H9 (cell line): Measurements from ENCODE around the gene PCID2. TPM values are rescaled to one million over a fixed set of nuclear protein-coding genes. Genes with fewer than 3 reads are reported as not detected.

ENCODE experiments used
- DNase-seq: peaks from one replicate; pipeline ENCODE4 v3.0.0-alpha.2; 2017
- H2AFZ ChIP-seq: one replicate; pipeline ENCODE4 v1.6.1; 2013; ENCODE audit warnings: mild to moderate bottlenecking, low read length, control low read depth, moderate library complexity
- H2AK5ac ChIP-seq: 2 replicates; pipeline ENCODE4 v1.6.1; 2013; ENCODE audit warnings: low read length, control low read depth, mixed read lengths; ENCODE audit not compliant: insufficient read length
- H2BK120ac ChIP-seq: one replicate; pipeline ENCODE4 v1.6.1; 2013; ENCODE audit warnings: low read depth, mild to moderate bottlenecking, low read length, control low read depth, inconsistent platforms; ENCODE audit not compliant: poor library complexity, severe bottlenecking
- H2BK12ac ChIP-seq: 2 replicates; pipeline ENCODE4 v1.6.1; 2013; ENCODE audit warnings: low read length, control low read depth, mixed read lengths, low read depth; ENCODE audit not compliant: insufficient read length
- H2BK15ac ChIP-seq: 2 replicates; pipeline ENCODE4 v1.6.1; 2013; ENCODE audit warnings: low read depth, low read length, control low read depth
- H2BK20ac ChIP-seq: one replicate; pipeline ENCODE4 v1.6.1; 2013; ENCODE audit warnings: low read depth, mild to moderate bottlenecking, low read length, control low read depth, inconsistent platforms; ENCODE audit not compliant: poor library complexity, severe bottlenecking
- H2BK5ac ChIP-seq: 2 replicates; pipeline ENCODE4 v1.6.1; 2013; ENCODE audit warnings: low read length, control low read depth, mixed read lengths; ENCODE audit not compliant: insufficient read length
- H3K14ac ChIP-seq: 2 replicates; pipeline ENCODE4 v1.6.1; 2013; ENCODE audit warnings: low read length, control low read depth; ENCODE audit not compliant: insufficient read depth
- H3K18ac ChIP-seq: 2 replicates; pipeline ENCODE4 v1.6.1; 2013; ENCODE audit warnings: low read depth, mild to moderate bottlenecking, mixed read lengths, low read length, control low read depth; ENCODE audit not compliant: insufficient read length
- H3K23ac ChIP-seq: 2 replicates; pipeline ENCODE4 v1.6.1; 2013; ENCODE audit warnings: low read length, control low read depth, mixed read lengths, low read depth; ENCODE audit not compliant: insufficient read length
- H3K23me2 ChIP-seq: 2 replicates; pipeline ENCODE4 v1.6.1; 2013; ENCODE audit warnings: low read depth, mild to moderate bottlenecking, mixed read lengths, low read length, control low read depth; ENCODE audit not compliant: insufficient read length, poor library complexity, severe bottlenecking
- H3K27ac ChIP-seq: 2 replicates; pipeline ENCODE4 v1.5.1; 2013; ENCODE audit warnings: low read length, control low read depth, mixed read lengths, low read depth; ENCODE audit not compliant: insufficient read length
- H3K27me3 ChIP-seq: 2 replicates; pipeline ENCODE4 v1.6.1; 2013; ENCODE audit warnings: low read length, control low read depth, inconsistent platforms; ENCODE audit not compliant: insufficient read depth
- H3K4ac ChIP-seq: 2 replicates; pipeline ENCODE4 v1.6.1; 2013; ENCODE audit warnings: low read depth, mild to moderate bottlenecking, control low read depth, inconsistent platforms, low read length, moderate library complexity
- H3K4me1 ChIP-seq: 2 replicates; pipeline ENCODE4 v1.6.1; 2013; ENCODE audit warnings: low read length, control low read depth, inconsistent platforms; ENCODE audit not compliant: insufficient read depth
- H3K4me2 ChIP-seq: 2 replicates; pipeline ENCODE4 v1.6.1; 2013; ENCODE audit warnings: low read length, control low read depth, mixed read lengths; ENCODE audit not compliant: insufficient read length, insufficient read depth
- H3K56ac ChIP-seq: 2 replicates; pipeline ENCODE4 v1.6.1; 2013; ENCODE audit warnings: low read depth, mild to moderate bottlenecking, mixed read lengths, low read length, control low read depth; ENCODE audit not compliant: insufficient read length
- H3K79me1 ChIP-seq: 2 replicates; pipeline ENCODE4 v1.6.1; 2013; ENCODE audit warnings: low read depth, mild to moderate bottlenecking, moderate library complexity, low read length, control low read depth, inconsistent platforms; ENCODE audit not compliant: insufficient read depth, poor library complexity, severe bottlenecking
- H3K79me2 ChIP-seq: 2 replicates; pipeline ENCODE4 v1.6.1; 2013; ENCODE audit warnings: low read length, control low read depth, inconsistent platforms; ENCODE audit not compliant: insufficient read depth
- H3K9ac ChIP-seq: 2 replicates; pipeline ENCODE4 v1.6.1; 2013; ENCODE audit warnings: low read length, control low read depth, mixed read lengths; ENCODE audit not compliant: insufficient read length; ENCODE audit errors: extremely low read depth
- H3K9me3 ChIP-seq: one replicate; pipeline ENCODE4 v1.6.1; 2013; ENCODE audit warnings: low read depth, low read length, inconsistent platforms; ENCODE audit not compliant: control insufficient read depth
- H3T11ph ChIP-seq: one replicate; pipeline ENCODE4 v1.6.1; 2013; ENCODE audit warnings: mild to moderate bottlenecking, low read length, control low read depth, inconsistent platforms
- H4K20me1 ChIP-seq: one replicate; pipeline ENCODE4 v1.6.1; 2013; ENCODE audit not compliant: control insufficient read depth, insufficient read length, insufficient read depth
- H4K5ac ChIP-seq: 2 replicates; pipeline ENCODE4 v1.6.1; 2013; ENCODE audit warnings: low read depth, mild to moderate bottlenecking, mixed read lengths, low read length, control low read depth; ENCODE audit not compliant: insufficient read length
- H4K8ac ChIP-seq: replicated peaks from 2 replicates; pipeline ENCODE4 v1.6.1; 2013; ENCODE audit warnings: low read length, control low read depth, mixed read lengths, low read depth; ENCODE audit not compliant: insufficient read length
- H4K91ac ChIP-seq: 2 replicates; pipeline ENCODE4 v1.6.1; 2013; ENCODE audit warnings: low read depth, mild to moderate bottlenecking, moderate library complexity, mixed read lengths, low read length, control low read depth; ENCODE audit not compliant: insufficient read length
- H3K27ac Mint-ChIP-seq, 3 experiments: 2 replicates in 2 of 3; 3 replicates in 1 of 3; pipeline ENCODE4 v1.8.0; 2020 to 2021; ENCODE audit warnings: mixed read lengths in 3 of 3, mild to moderate bottlenecking in 1 of 3, moderate library complexity in 1 of 3
- H3K27me3 Mint-ChIP-seq: 2 replicates; pipeline ENCODE4 v1.8.0; 2021; ENCODE audit warnings: low read depth, mild to moderate bottlenecking, moderate library complexity, mixed read lengths
- H3K36me3 Mint-ChIP-seq, 3 experiments: 2 replicates in 2 of 3; 3 replicates in 1 of 3; pipeline ENCODE4 v1.8.0; 2020 to 2021; ENCODE audit warnings: low read depth in 3 of 3, mixed read lengths in 3 of 3; ENCODE audit not compliant: insufficient read depth in 1 of 3
- H3K4me1 Mint-ChIP-seq, 2 experiments: 2 replicates each; pipeline ENCODE4 v1.8.0; 2020; ENCODE audit warnings: mixed read lengths in 2 of 2
- H3K4me3 Mint-ChIP-seq, 2 experiments: 2 replicates in 1 of 2; 3 replicates in 1 of 2; pipeline ENCODE4 v1.8.0; 2020 to 2021; ENCODE audit warnings: mild to moderate bottlenecking in 2 of 2, mixed read lengths in 2 of 2, moderate library complexity in 1 of 2
- H3K9me3 Mint-ChIP-seq, 2 experiments: 2 replicates in 1 of 2; 3 replicates in 1 of 2; pipeline ENCODE4 v1.8.0; 2020; ENCODE audit warnings: mild to moderate bottlenecking in 2 of 2, mixed read lengths in 2 of 2, moderate library complexity in 1 of 2
- WGBS: extraction: QIAGEN DNeasy Blood & Tissue Kit; methylation state at CpG from one replicate; pipeline ENCODE4 v1.1.7; 2013; ENCODE audit warnings: missing lambda C conversion rate, low lambda C conversion rate, mixed read lengths; ENCODE audit not compliant: insufficient read length; ENCODE audit errors: extremely low coverage; 5-methylcytosine and 5-hydroxymethylcytosine counted together
- total RNA-seq: library from RNA; stranded (reverse); gene quantifications from 2 replicates; pipeline ENCODE4 v1.2.1, GENCODE V29; 2021
- TF ChIP-seq, protein P1 (sequence below): fragments of 200-600 bp; sonication (generic); conservative IDR thresholded peaks from 3 replicates; pipeline ENCODE4 v1.8.0; 2021; ENCODE audit warnings: antibody characterized with exemption, mild to moderate bottlenecking

PCID2 gene
- total RNA-seq, 1 experiment from 2014 or later = 66.0 TPM

DNA sequence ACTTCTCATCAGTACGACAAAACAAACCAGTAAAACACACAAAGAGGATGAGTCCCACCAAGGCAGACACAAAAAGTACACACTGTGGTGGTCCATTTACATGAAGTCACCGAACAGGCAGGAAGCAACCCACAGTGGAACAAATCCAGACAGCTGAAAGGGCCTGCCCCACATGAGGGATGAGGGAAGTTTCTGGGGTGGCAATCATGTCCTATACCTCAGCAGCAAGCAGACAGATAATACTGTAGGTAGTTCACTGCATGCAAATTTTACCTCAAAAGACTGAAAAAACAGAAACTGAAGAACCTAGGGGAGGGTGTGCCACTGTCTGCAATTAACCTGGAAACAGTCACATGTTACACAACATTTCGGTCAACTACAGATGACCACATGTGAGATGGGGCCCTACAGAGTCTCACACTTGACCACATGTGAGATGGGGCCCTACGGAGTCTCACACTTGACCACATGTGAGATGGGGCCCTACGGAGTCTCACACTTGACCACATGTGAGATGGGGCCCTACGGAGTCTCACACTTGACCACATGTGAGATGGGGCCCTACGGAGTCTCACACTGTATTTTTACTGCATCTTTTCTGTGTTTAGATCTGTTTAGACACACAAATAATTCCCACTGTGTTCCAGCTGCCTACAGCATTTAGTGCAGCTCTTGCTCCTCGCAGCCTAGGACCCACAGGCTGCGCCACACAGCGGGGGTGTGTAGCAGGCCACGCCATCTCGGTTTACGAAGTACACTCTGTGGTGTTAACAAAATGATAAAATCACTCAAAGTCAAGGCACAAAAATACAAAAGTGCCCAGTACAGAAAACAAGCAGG lies 22.2 kb downstream of the PCID2 start:
- Histone ChIP-seq H3K9me3 (no peaks in the 10 kb centered on the region), H2BK20ac (no peak overlapping the region), H3K79me2 (no peaks in the 10 kb centered on the region), H3K23ac (no peak overlapping the region), H3K79me1 (peaks cover 3% of the 10 kb centered on the region), H3K23me2 (no peaks in the 10 kb centered on the region), H3K9ac (no peak overlapping the region), H3K14ac (no peak overlapping the region), H2BK12ac (no peak overlapping the region), H3K56ac (no peak overlapping the region), H3K27me3 (no peaks in the 10 kb centered on the region), H2AK5ac (no peak overlapping the region), H4K8ac (no peak overlapping the region), H3K18ac (no peak overlapping the region), H2BK15ac (no peak overlapping the region), H4K20me1 (no peaks in the 10 kb centered on the region), H3K4me1 (no peaks in the 10 kb centered on the region), H2BK120ac (no peak overlapping the region), H4K91ac (no peak overlapping the region), H3K27ac (no peak overlapping the region), H2AFZ (no peak overlapping the region), H2BK5ac (no peak overlapping the region), H3K4me2 (no peak overlapping the region), H3K4ac (no peak overlapping the region), H4K5ac (no peak overlapping the region), H3T11ph (no peak overlapping the region)
- WGBS = no CpG with 5 or more reads among the region's 13 CpGs
- no peaks in the 10 kb centered on the region; the same call in 1 of the 2 replicates for H3K27me3 Mint-ChIP-seq
- no peak for DNase-seq
- peak overlapping the region; percentile 9 to 71 (median 16); a peak in 4 of 7 replicates for H3K27ac Mint-ChIP-seq
- H3K9me3 Mint-ChIP-seq = no peaks in the 10 kb centered on the region
- peaks cover 40 to 83% (median 79%) of the 10 kb centered on the region in 3 experiments for H3K36me3 Mint-ChIP-seq
- no peaks in the 10 kb centered on the region; a peak in 1 of 4 replicates for H3K4me1 Mint-ChIP-seq
- TF ChIP-seq, protein P1, sequence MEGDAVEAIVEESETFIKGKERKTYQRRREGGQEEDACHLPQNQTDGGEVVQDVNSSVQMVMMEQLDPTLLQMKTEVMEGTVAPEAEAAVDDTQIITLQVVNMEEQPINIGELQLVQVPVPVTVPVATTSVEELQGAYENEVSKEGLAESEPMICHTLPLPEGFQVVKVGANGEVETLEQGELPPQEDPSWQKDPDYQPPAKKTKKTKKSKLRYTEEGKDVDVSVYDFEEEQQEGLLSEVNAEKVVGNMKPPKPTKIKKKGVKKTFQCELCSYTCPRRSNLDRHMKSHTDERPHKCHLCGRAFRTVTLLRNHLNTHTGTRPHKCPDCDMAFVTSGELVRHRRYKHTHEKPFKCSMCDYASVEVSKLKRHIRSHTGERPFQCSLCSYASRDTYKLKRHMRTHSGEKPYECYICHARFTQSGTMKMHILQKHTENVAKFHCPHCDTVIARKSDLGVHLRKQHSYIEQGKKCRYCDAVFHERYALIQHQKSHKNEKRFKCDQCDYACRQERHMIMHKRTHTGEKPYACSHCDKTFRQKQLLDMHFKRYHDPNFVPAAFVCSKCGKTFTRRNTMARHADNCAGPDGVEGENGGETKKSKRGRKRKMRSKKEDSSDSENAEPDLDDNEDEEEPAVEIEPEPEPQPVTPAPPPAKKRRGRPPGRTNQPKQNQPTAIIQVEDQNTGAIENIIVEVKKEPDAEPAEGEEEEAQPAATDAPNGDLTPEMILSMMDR = no peak
- no peak overlapping the region for H3K4me3 Mint-ChIP-seq
